Measurements from ENCODE around the gene SRGAP2B. TPM values are rescaled to one million over a fixed set of nuclear protein-coding genes. Genes with fewer than 3 reads are reported as not detected.
"Not testable (repeated sequence)": the region's sequence is repeated elsewhere in the genome, so short reads cannot be mapped to it uniquely, and the experiment has no call there.

The SRGAP2B gene
- total RNA-seq, 1 experiment from 2014 or later = 23.5 TPM

- not testable (repeated sequence) for H3K27ac Mint-ChIP-seq; H3K27ac ChIP-seq (ENCODE audit: insufficient read length, low read depth, low read length); H2BK12ac ChIP-seq (ENCODE audit: insufficient read length, low read depth, low read length); H2BK20ac ChIP-seq (ENCODE audit: low read depth, low read length, poor library complexity, severe bottlenecking); H2BK15ac ChIP-seq (ENCODE audit: low read depth, low read length); H4K91ac ChIP-seq (ENCODE audit: insufficient read length, low read depth, low read length); H3K9me3 Mint-ChIP-seq; H3K79me2 ChIP-seq (ENCODE audit: insufficient read depth, low read length); H3K36me3 Mint-ChIP-seq (ENCODE audit: insufficient read depth in 1 of 3, low read depth in 3 of 3); H3T11ph ChIP-seq (ENCODE audit: low read length); H3K23me2 ChIP-seq (ENCODE audit: insufficient read length, low read depth, low read length, poor library complexity, severe bottlenecking); H3K27me3 ChIP-seq (ENCODE audit: insufficient read depth, low read length); H3K4ac ChIP-seq (ENCODE audit: low read depth, low read length); H3K4me1 ChIP-seq (ENCODE audit: insufficient read depth, low read length); H3K9me3 ChIP-seq (ENCODE audit: control insufficient read depth, low read depth, low read length); H2AFZ ChIP-seq (ENCODE audit: low read length); H3K27me3 Mint-ChIP-seq (ENCODE audit: low read depth); H4K8ac ChIP-seq (replicated peaks; ENCODE audit: insufficient read length, low read depth, low read length); H3K4me1 Mint-ChIP-seq; H4K5ac ChIP-seq (ENCODE audit: insufficient read length, low read depth, low read length); H4K20me1 ChIP-seq (ENCODE audit: control insufficient read depth, insufficient read depth, insufficient read length); H3K4me2 ChIP-seq (ENCODE audit: insufficient read depth, insufficient read length, low read length); H3K23ac ChIP-seq (ENCODE audit: insufficient read length, low read depth, low read length); DNase-seq; H3K79me1 ChIP-seq (ENCODE audit: insufficient read depth, low read depth, low read length, poor library complexity, severe bottlenecking); H2AK5ac ChIP-seq (ENCODE audit: insufficient read length, low read length); H3K18ac ChIP-seq (ENCODE audit: insufficient read length, low read depth, low read length); H3K9ac ChIP-seq (ENCODE audit: extremely low read depth, insufficient read length, low read length); H3K4me3 Mint-ChIP-seq; H3K14ac ChIP-seq (ENCODE audit: insufficient read depth, low read length); H2BK120ac ChIP-seq (ENCODE audit: low read depth, low read length, poor library complexity, severe bottlenecking); H2BK5ac ChIP-seq (ENCODE audit: insufficient read length, low read length); H3K56ac ChIP-seq (ENCODE audit: insufficient read length, low read depth, low read length)
- no CpG with 5 or more reads among the region's 2 CpGs for WGBS (ENCODE audit: extremely low coverage, insufficient read length, low lambda C conversion rate)
Measured at GRCh38 chr1:144998981-144999273, 96.2 kb downstream of the SRGAP2B start.

- WGBS (ENCODE audit: extremely low coverage, insufficient read length, low lambda C conversion rate) = no CpG with 5 or more reads among the region's 5 CpGs
- H2BK20ac ChIP-seq (ENCODE audit: low read depth, low read length, poor library complexity, severe bottlenecking); H3K56ac ChIP-seq (ENCODE audit: insufficient read length, low read depth, low read length); H3K27me3 ChIP-seq (ENCODE audit: insufficient read depth, low read length); DNase-seq; H4K5ac ChIP-seq (ENCODE audit: insufficient read length, low read depth, low read length); H3K4me1 ChIP-seq (ENCODE audit: insufficient read depth, low read length); H3K9me3 ChIP-seq (ENCODE audit: control insufficient read depth, low read depth, low read length); H2AK5ac ChIP-seq (ENCODE audit: insufficient read length, low read length); H3K18ac ChIP-seq (ENCODE audit: insufficient read length, low read depth, low read length); H3K36me3 Mint-ChIP-seq (ENCODE audit: insufficient read depth in 1 of 3, low read depth in 3 of 3); H3K4me3 Mint-ChIP-seq; H4K8ac ChIP-seq (replicated peaks; ENCODE audit: insufficient read length, low read depth, low read length); H2AFZ ChIP-seq (ENCODE audit: low read length); H3K79me2 ChIP-seq (ENCODE audit: insufficient read depth, low read length); H3K4me1 Mint-ChIP-seq; H3K14ac ChIP-seq (ENCODE audit: insufficient read depth, low read length); H3K4me2 ChIP-seq (ENCODE audit: insufficient read depth, insufficient read length, low read length); H2BK5ac ChIP-seq (ENCODE audit: insufficient read length, low read length); H3K27me3 Mint-ChIP-seq (ENCODE audit: low read depth); H3K4ac ChIP-seq (ENCODE audit: low read depth, low read length); H3K79me1 ChIP-seq (ENCODE audit: insufficient read depth, low read depth, low read length, poor library complexity, severe bottlenecking); H3K23ac ChIP-seq (ENCODE audit: insufficient read length, low read depth, low read length); H3K9ac ChIP-seq (ENCODE audit: extremely low read depth, insufficient read length, low read length); H3K23me2 ChIP-seq (ENCODE audit: insufficient read length, low read depth, low read length, poor library complexity, severe bottlenecking); H2BK120ac ChIP-seq (ENCODE audit: low read depth, low read length, poor library complexity, severe bottlenecking); H4K91ac ChIP-seq (ENCODE audit: insufficient read length, low read depth, low read length); H2BK15ac ChIP-seq (ENCODE audit: low read depth, low read length); H3T11ph ChIP-seq (ENCODE audit: low read length); H3K27ac ChIP-seq (ENCODE audit: insufficient read length, low read depth, low read length); H2BK12ac ChIP-seq (ENCODE audit: insufficient read length, low read depth, low read length); H3K9me3 Mint-ChIP-seq; H4K20me1 ChIP-seq (ENCODE audit: control insufficient read depth, insufficient read depth, insufficient read length): not testable (repeated sequence)
- peak overlapping the region in 2 of 3 experiments; percentile 2 to 96; a peak in 2 of 7 replicates for H3K27ac Mint-ChIP-seq
Measured at GRCh38 chr1:144998134-144998980, 96.8 kb downstream of the SRGAP2B start.

Measured in H9 (cell line).